IMR-90 (cell line): ENCODE data around the gene MAPK1. TPM values are rescaled to one million over a fixed set of nuclear protein-coding genes. Genes with fewer than 3 reads are reported as not detected.
"Not testable (repeated sequence)": the region's sequence is repeated elsewhere in the genome, so short reads cannot be mapped to it uniquely, and the experiment has no call there.

Experiments
- ATAC-seq: fragments of 200-7000 bp; cut with Tn5 transposase; 2 replicates; pipeline ENCODE4 v1.9.1; 2020; ENCODE audit warnings: low read depth, mild to moderate bottlenecking, moderate library complexity
- BruUV-seq: library from RNA; stranded (reverse); fragments of 400-500 nt; replicated peaks from 2 replicates; lab custom pipeline; 2021; lab: Mats Ljungman, UMichigan
- CTCF ChIA-PET: fragments of 300-600 bp; formaldehyde crosslinking; extraction: SDS; loops from one replicate; lab custom pipeline; 2021; ENCODE audit warnings: antibody characterized with exemption; lab: Yijun Ruan, JAX
- POLR2A ChIA-PET: fragments of 300-600 bp; sonication (Branson Sonifier 250); formaldehyde crosslinking; loops from one replicate; lab custom pipeline; 2022; ENCODE audit warnings: antibody characterized with exemption; ENCODE audit not compliant: unreplicated experiment; lab: Charles Lee
- DNase-seq: peaks from one replicate; pipeline ENCODE4 v3.0.0; 2013
- H2AFZ ChIP-seq: replicated peaks from 2 replicates; pipeline ENCODE3; 2013; ENCODE audit warnings: low read length, mild to moderate bottlenecking; ENCODE audit not compliant: poor library complexity
- H2AK5ac ChIP-seq: 2 replicates; pipeline ENCODE4 v1.6.1; 2013; ENCODE audit warnings: low read depth, low read length, inconsistent platforms
- H2AK9ac ChIP-seq: replicated peaks from 2 replicates; pipeline ENCODE3; 2013; ENCODE audit warnings: mild to moderate bottlenecking, low read depth, low read length, moderate library complexity; ENCODE audit not compliant: poor library complexity
- H2BK120ac ChIP-seq: 2 replicates; pipeline ENCODE4 v1.6.1; 2013; ENCODE audit warnings: low read depth, low read length, inconsistent platforms
- H2BK15ac ChIP-seq: 3 replicates; pipeline ENCODE4 v1.6.1; 2013; ENCODE audit warnings: low read depth, low read length, inconsistent platforms
- H2BK20ac ChIP-seq: 2 replicates; pipeline ENCODE4 v1.6.1; 2013; ENCODE audit warnings: low read depth, mild to moderate bottlenecking, inconsistent platforms, low read length, moderate library complexity
- H2BK5ac ChIP-seq: 2 replicates; pipeline ENCODE4 v1.6.1; 2013; ENCODE audit warnings: mild to moderate bottlenecking, low read depth, low read length, inconsistent platforms; ENCODE audit not compliant: poor library complexity, severe bottlenecking
- H3K14ac ChIP-seq: replicated peaks from 2 replicates; pipeline ENCODE4 v1.6.1; 2013; ENCODE audit warnings: low read depth, low read length, inconsistent platforms
- H3K18ac ChIP-seq: 2 replicates; pipeline ENCODE4 v1.6.1; 2013; ENCODE audit warnings: low read depth, low read length, control low read depth
- H3K23ac ChIP-seq: 2 replicates; pipeline ENCODE4 v1.6.1; 2013; ENCODE audit warnings: low read depth, low read length, inconsistent platforms
- H3K27ac ChIP-seq: 2 replicates; pipeline ENCODE4 v1.5.1; 2013; ENCODE audit warnings: mild to moderate bottlenecking, control low read depth, low read length; ENCODE audit not compliant: insufficient read depth
- H3K27me3 ChIP-seq: 2 replicates; pipeline ENCODE4 v1.6.1; 2013; ENCODE audit warnings: low read length; ENCODE audit not compliant: control insufficient read depth, insufficient read depth
- H3K36me3 ChIP-seq: 2 replicates; pipeline ENCODE4 v1.6.1; 2013; ENCODE audit warnings: low read length, mixed read lengths; ENCODE audit not compliant: control insufficient read depth, insufficient read depth
- H3K4ac ChIP-seq: 2 replicates; pipeline ENCODE4 v1.6.1; 2013; ENCODE audit warnings: low read depth, low read length, inconsistent platforms
- H3K4me1 ChIP-seq: 2 replicates; pipeline ENCODE4 v1.6.1; 2013; ENCODE audit warnings: low read length, mixed read lengths; ENCODE audit not compliant: control insufficient read depth, insufficient read depth
- H3K4me2 ChIP-seq: 2 replicates; pipeline ENCODE4 v1.6.1; 2013; ENCODE audit warnings: low read depth, mild to moderate bottlenecking, control low read depth, low read length, moderate library complexity
- H3K4me3 ChIP-seq: 2 replicates; pipeline ENCODE4 v1.5.1; 2013; ENCODE audit warnings: low read depth, mild to moderate bottlenecking, control low read depth, low read length, moderate library complexity; ENCODE audit not compliant: insufficient read depth
- H3K56ac ChIP-seq: 2 replicates; pipeline ENCODE4 v1.6.1; 2013; ENCODE audit warnings: low read length, inconsistent platforms; ENCODE audit not compliant: insufficient read depth; ENCODE audit errors: extremely low read depth
- H3K79me1 ChIP-seq, 2 experiments: 2 replicates each; pipeline ENCODE4 v1.6.1; 2013; ENCODE audit warnings: low read length in 2 of 2, inconsistent platforms in 1 of 2, low read depth in 1 of 2
- H3K9ac ChIP-seq: 2 replicates; pipeline ENCODE4 v1.6.1; 2013; ENCODE audit warnings: low read depth, low read length, control low read depth
- H3K9me1 ChIP-seq: 2 replicates; pipeline ENCODE4 v1.6.1; 2013; ENCODE audit warnings: low read length, inconsistent platforms; ENCODE audit not compliant: insufficient read depth
- H3K9me3 ChIP-seq: 2 replicates; pipeline ENCODE4 v1.6.1; 2013; ENCODE audit warnings: low read length; ENCODE audit not compliant: control insufficient read depth, insufficient read depth
- H4K20me1 ChIP-seq: 2 replicates; pipeline ENCODE4 v1.6.1; 2013; ENCODE audit warnings: low read length, inconsistent platforms; ENCODE audit not compliant: insufficient read depth
- H4K5ac ChIP-seq: 2 replicates; pipeline ENCODE4 v1.6.1; 2013; ENCODE audit warnings: mild to moderate bottlenecking, low read depth, low read length, control low read depth
- H4K8ac ChIP-seq, 2 experiments: 2 replicates each; pipeline ENCODE4 v1.6.1; 2013; ENCODE audit warnings: low read depth in 2 of 2, low read length in 2 of 2, control low read depth in 1 of 2, inconsistent platforms in 1 of 2
- H4K91ac ChIP-seq: 2 replicates; pipeline ENCODE4 v1.6.1; 2013; ENCODE audit warnings: low read depth, low read length, inconsistent platforms; ENCODE audit not compliant: insufficient read depth
- WGBS, 2 experiments: methylation state at CpG; one replicate each; pipeline versions ENCODE4 v1.1.5 to v1.1.7; 2013; ENCODE audit warnings: missing lambda C conversion rate in 2 of 2; ENCODE audit not compliant: insufficient read length in 1 of 2; ENCODE audit errors: extremely low coverage in 2 of 2; 5-methylcytosine and 5-hydroxymethylcytosine counted together
- dilution Hi-C: fragments of 300-500 bp; cut with HindIII; formaldehyde crosslinking; loops from one replicate; pipeline ENCODE4 v1.14.3; 2018; ENCODE audit warnings: low sequenced_read_pairs; ENCODE audit not compliant: unreplicated experiment
- in situ Hi-C: fragments of 300-500 bp; cut with MboI; formaldehyde crosslinking; loops from 3 replicates; pipeline ENCODE4 v1.14.3; 2019; ENCODE audit warnings: low sequenced_read_pairs, inconsistent platforms, mixed read lengths
- intact Hi-C: fragments of 100-400 bp; cut with micrococcal nuclease; formaldehyde crosslinking; loops from 2 replicates; pipeline ENCODE4 v1.10.0; 2022
- polyA plus RNA-seq, 3 experiments: library from polyadenylated mRNA; depleted of rRNA; stranded (reverse); fragments of >200 nt; gene quantifications; 2 replicates each; pipeline ENCODE4 v1.2.3, GENCODE V29; 2012; ENCODE audit warnings: low replicate concordance in 1 of 3
- total RNA-seq: library from RNA; depleted of rRNA; stranded (reverse); fragments of >200 nt; gene quantifications from 2 replicates; pipeline ENCODE4 v1.2.3, GENCODE V29; 2012

MAPK1 gene
- total and polyA plus RNA-seq, 2 of the 4 experiments (the other 2 are of a cell fraction): 41.0 to 51.3 TPM

- ATAC-seq, H4K5ac ChIP-seq, H4K8ac ChIP-seq, H3K36me3 ChIP-seq, H4K20me1 ChIP-seq, H2BK15ac ChIP-seq, H2AK5ac ChIP-seq, H3K9me1 ChIP-seq, H2AFZ ChIP-seq, H4K91ac ChIP-seq, H3K18ac ChIP-seq, H2BK5ac ChIP-seq, H3K23ac ChIP-seq, H3K27me3 ChIP-seq, dilution Hi-C loops, H3K9me3 ChIP-seq, POLR2A ChIA-PET, H3K56ac ChIP-seq, DNase-seq, H3K4me1 ChIP-seq, H3K9ac ChIP-seq, H3K14ac ChIP-seq, H2AK9ac ChIP-seq, H3K4me2 ChIP-seq, H3K79me1 ChIP-seq, BruUV-seq, H3K4ac ChIP-seq, intact Hi-C loops, H3K27ac ChIP-seq, H2BK120ac ChIP-seq, H3K4me3 ChIP-seq, H2BK20ac ChIP-seq, in situ Hi-C loops: not testable (repeated sequence)
- CTCF ChIA-PET: interaction anchor here (0.7 kb wide), 1 partner anchor 231 kb away, joined by 3 read pairs; no protein-coding TSS in a partner anchor
- no CpG with 5 or more reads among the region's 15 CpGs for WGBS, 2 experiments
These were observed 150.9 kb downstream of the MAPK1 start for GRCh38 chr22:21716395-21717122.
